ENCODE results near the gene BNIP1.
"Not testable (repeated sequence)": the region's sequence is repeated elsewhere in the genome, so short reads cannot be mapped to it uniquely, and the experiment has no call there.

BNIP1 gene

GRCh38 chr5:173152547-173152946 is 8.2 kb downstream of the BNIP1 start:
- DNase-seq: no peak
- H3K4me1 Mint-ChIP-seq: no peaks in the 10 kb centered on the region
- no peak overlapping the region for H3K27ac Mint-ChIP-seq
- H3K4me3 Mint-ChIP-seq: no peak overlapping the region
- no peaks in the 10 kb centered on the region for H3K9me3 Mint-ChIP-seq
- H3K27me3 Mint-ChIP-seq: no peaks in the 10 kb centered on the region
- no peak for ATAC-seq
- H3K36me3 Mint-ChIP-seq (ENCODE audit: low read depth): peaks cover 55% of the 10 kb centered on the region

GRCh38 chr5:173153842-173154241 is 9.5 kb downstream of the BNIP1 start:
- no peaks in the 10 kb centered on the region for H3K4me1 Mint-ChIP-seq
- no peaks in the 10 kb centered on the region for H3K27me3 Mint-ChIP-seq
- no peak overlapping the region for H3K27ac Mint-ChIP-seq
- H3K36me3 Mint-ChIP-seq (ENCODE audit: low read depth): peaks cover 52% of the 10 kb centered on the region
- no peak for DNase-seq
- ATAC-seq: no peak
- no peak overlapping the region for H3K4me3 Mint-ChIP-seq
- H3K9me3 Mint-ChIP-seq: no peaks in the 10 kb centered on the region

DNA sequence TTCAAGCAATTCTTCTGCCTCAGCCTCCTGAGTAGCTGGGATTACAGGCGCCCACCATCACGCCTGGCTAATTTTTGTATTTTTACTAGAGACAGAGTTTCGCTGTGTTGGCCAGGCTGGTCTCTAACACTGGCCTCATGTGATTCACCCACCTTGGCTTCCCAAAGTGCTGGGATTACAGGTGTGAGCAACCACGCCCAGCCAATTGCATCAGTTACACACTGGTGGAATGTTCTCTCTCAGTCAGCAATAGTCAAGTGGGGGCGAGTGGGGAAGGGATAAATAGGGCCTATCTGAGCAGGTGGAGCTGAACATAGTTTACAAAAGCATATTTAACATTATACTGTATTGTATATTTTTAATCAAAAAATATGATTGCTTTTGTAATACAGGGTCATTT is 10.3 kb downstream of the BNIP1 start:
- not testable (repeated sequence) for H3K4me1 Mint-ChIP-seq, H3K27ac Mint-ChIP-seq, H3K27me3 Mint-ChIP-seq, H3K9me3 Mint-ChIP-seq, DNase-seq, H3K4me3 Mint-ChIP-seq, ATAC-seq
- H3K36me3 Mint-ChIP-seq (ENCODE audit: low read depth): peaks cover 46% of the 10 kb centered on the region

GRCh38 chr5:173155912-173156311 is 11.6 kb downstream of the BNIP1 start:
- ATAC-seq (no peak), DNase-seq (no peak)
- Mint-ChIP-seq H3K27ac (no peak overlapping the region), H3K4me3 (no peak overlapping the region), H3K9me3 (no peaks in the 10 kb centered on the region), H3K36me3 (ENCODE audit: low read depth) (peaks cover 42% of the 10 kb centered on the region), H3K27me3 (no peaks in the 10 kb centered on the region), H3K4me1 (no peaks in the 10 kb centered on the region)

DNA sequence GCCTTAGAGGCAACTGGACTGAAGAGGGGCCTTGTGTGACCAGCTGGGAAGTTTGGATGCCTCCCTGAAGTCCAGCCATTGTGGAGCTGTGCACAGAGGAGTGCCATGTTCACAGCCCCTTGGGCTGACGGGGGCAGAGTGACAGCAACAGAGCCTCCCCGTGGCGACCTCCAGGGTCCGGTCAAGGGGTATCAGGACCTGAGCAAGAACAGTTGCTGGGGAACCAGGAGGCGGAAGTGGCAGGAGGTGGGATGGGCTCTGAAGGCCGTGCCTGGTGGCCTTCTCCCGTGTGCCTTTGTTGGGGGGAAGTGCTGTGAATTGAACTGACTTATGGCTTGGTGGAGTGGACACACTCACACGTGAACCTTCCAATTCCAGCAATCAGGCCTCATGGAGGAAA is 14.0 kb downstream of the BNIP1 start:
- H3K27ac Mint-ChIP-seq: no peak overlapping the region

DNA sequence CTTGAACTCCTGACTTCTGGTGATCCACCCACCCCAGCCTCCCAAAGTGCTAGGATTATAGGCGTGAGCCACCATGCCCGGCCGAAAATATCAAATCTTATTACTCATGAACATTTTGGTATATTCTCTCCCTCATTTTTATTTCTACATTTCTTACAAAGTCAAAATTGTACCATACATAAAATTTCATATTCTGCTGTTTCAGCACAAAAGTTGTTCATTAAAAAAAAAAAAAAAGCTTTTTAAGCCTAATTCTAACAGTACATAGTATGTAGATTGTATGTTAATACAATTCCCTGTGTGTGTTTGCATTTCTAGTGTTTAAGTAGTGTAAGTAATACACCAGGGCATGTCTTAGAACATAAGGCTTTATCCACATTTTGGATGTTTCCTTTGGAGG is 14.9 kb downstream of the BNIP1 start:
- Mint-ChIP-seq H3K36me3 (ENCODE audit: low read depth) (peaks cover 35% of the 10 kb centered on the region), H3K9me3 (no peaks in the 10 kb centered on the region), H3K4me3 (no peak overlapping the region), H3K4me1 (no peaks in the 10 kb centered on the region), H3K27ac (no peak overlapping the region), H3K27me3 (no peaks in the 10 kb centered on the region)
- DNase-seq: no peak
- no peak for ATAC-seq

More for the DNA sequence above, 14.0 kb downstream of the BNIP1 start:
- no peak for ATAC-seq
- DNase-seq: no peak
- Mint-ChIP-seq H3K27me3 (no peaks in the 10 kb centered on the region), H3K36me3 (ENCODE audit: low read depth) (peaks cover 34% of the 10 kb centered on the region), H3K4me1 (no peaks in the 10 kb centered on the region), H3K4me3 (no peak overlapping the region), H3K9me3 (no peaks in the 10 kb centered on the region)

- no peaks in the 10 kb centered on the region for H3K27me3 Mint-ChIP-seq
- no peak overlapping the region for H3K27ac Mint-ChIP-seq
- H3K4me3 Mint-ChIP-seq: no peak overlapping the region
- no peaks in the 10 kb centered on the region for H3K4me1 Mint-ChIP-seq
- no peaks in the 10 kb centered on the region for H3K9me3 Mint-ChIP-seq
- ATAC-seq (no peak), DNase-seq (no peak)
- H3K36me3 Mint-ChIP-seq (ENCODE audit: low read depth): peaks cover 29% of the 10 kb centered on the region
Measured at GRCh38 chr5:173161148-173161547, 16.8 kb downstream of the BNIP1 start.

- no peaks in the 10 kb centered on the region for H3K27me3 Mint-ChIP-seq
- H3K4me3 Mint-ChIP-seq: no peak overlapping the region
- H3K9me3 Mint-ChIP-seq: no peaks in the 10 kb centered on the region
- H3K4me1 Mint-ChIP-seq: no peaks in the 10 kb centered on the region
- H3K36me3 Mint-ChIP-seq (ENCODE audit: low read depth): peaks cover 20% of the 10 kb centered on the region
- DNase-seq: no peak
- no peak overlapping the region for H3K27ac Mint-ChIP-seq
- ATAC-seq: no peak
Measured at GRCh38 chr5:173163219-173163618, 18.9 kb downstream of the BNIP1 start.

DNA sequence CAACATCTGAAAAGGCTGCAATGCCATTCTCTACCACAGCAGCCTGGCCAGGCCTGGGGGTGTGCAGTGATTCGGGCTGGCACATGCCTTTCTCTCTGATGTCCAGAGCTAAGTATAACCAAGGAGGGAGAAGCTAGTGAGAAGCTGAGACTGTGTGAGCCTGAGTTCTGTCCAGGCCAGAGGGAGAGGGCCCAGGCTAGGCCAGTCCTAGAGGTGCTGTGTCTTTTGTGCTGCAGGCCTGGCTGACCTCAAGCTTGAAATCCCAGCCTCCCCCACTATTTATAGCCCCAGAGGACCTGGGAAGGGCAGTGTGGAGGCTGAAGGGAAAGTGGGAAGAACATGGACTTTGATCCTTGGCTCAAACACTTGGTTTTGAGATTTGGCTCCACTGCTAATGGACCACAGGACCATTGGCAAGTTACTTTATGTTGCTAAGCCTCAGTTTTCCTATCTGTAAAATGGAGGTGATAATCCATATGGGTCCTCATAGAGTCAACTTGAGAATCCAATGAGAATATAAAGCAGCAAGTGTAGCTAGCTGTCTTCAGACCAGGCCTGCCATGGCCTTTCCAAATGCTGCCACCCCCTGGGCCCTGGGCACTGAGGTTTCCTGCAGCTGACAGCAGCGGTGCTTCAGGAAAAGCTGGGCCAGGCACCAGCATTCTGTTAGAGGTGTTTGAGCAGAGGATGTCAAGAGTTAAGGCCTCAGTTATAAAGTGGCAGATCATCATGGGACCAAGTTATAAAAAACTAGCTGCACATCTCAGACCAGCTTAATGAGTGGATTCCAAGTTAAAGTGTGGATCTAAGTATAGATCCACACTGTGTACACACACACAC is 21.1 kb downstream of the BNIP1 start:
- no peaks in the 10 kb centered on the region for H3K9me3 Mint-ChIP-seq
- no peaks in the 10 kb centered on the region for H3K4me1 Mint-ChIP-seq
- H3K27ac Mint-ChIP-seq: no peak overlapping the region
- no peak overlapping the region for H3K4me3 Mint-ChIP-seq
- H3K27me3 Mint-ChIP-seq: no peaks in the 10 kb centered on the region
- DNase-seq: no peak
- peaks cover 16% of the 10 kb centered on the region for H3K36me3 Mint-ChIP-seq (ENCODE audit: low read depth)
- ATAC-seq: no peak

- ATAC-seq (no peak), DNase-seq (no peak)
- no peaks in the 10 kb centered on the region for H3K27me3 Mint-ChIP-seq
- H3K4me1 Mint-ChIP-seq: no peaks in the 10 kb centered on the region
- H3K4me3 Mint-ChIP-seq: no peak overlapping the region
- no peaks in the 10 kb centered on the region for H3K9me3 Mint-ChIP-seq
- H3K36me3 Mint-ChIP-seq (ENCODE audit: low read depth): no peaks in the 10 kb centered on the region
- H3K27ac Mint-ChIP-seq: no peak overlapping the region
Measured at GRCh38 chr5:173172166-173172565, 27.8 kb downstream of the BNIP1 start.

DNA sequence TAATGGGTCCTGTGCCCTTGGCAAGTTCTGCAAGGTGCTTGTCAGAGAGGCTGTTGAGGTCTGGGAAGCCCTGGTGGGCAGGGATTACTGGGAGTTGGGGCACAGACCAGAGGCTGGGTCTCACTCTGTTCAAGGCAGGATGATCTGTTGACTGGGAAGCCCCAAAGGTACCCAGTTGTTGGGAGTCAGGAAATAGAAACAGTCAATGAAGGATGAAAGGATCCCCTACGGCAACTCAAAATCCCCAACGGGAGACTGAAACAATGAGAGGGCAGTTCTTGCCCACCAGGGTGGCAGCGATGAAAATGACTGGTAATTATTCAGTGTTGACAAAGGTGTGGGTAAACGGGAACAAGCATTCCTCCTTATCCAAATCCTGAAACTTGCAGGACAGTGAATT is 31.2 kb downstream of the BNIP1 start:
- H3K27me3 Mint-ChIP-seq: no peaks in the 10 kb centered on the region
- peaks cover 8% of the 10 kb centered on the region for H3K9me3 Mint-ChIP-seq
- DNase-seq: no peak
- H3K36me3 Mint-ChIP-seq (ENCODE audit: low read depth): peaks cover 3% of the 10 kb centered on the region
- no peak for ATAC-seq
- H3K4me1 Mint-ChIP-seq: no peaks in the 10 kb centered on the region
- H3K27ac Mint-ChIP-seq: no peak overlapping the region
- H3K4me3 Mint-ChIP-seq: no peak overlapping the region

- Mint-ChIP-seq H3K4me1 (no peaks in the 10 kb centered on the region), H3K36me3 (ENCODE audit: low read depth) (peaks cover 3% of the 10 kb centered on the region), H3K4me3 (no peak overlapping the region), H3K9me3 (peaks cover 8% of the 10 kb centered on the region), H3K27me3 (no peaks in the 10 kb centered on the region), H3K27ac (no peak overlapping the region)
- ATAC-seq (no peak), DNase-seq (no peak)
Measured at GRCh38 chr5:173178369-173178910, 34.1 kb downstream of the BNIP1 start.

GRCh38 chr5:173180331-173180730 is 36.0 kb downstream of the BNIP1 start:
- H3K27ac Mint-ChIP-seq: no peak overlapping the region
- no peaks in the 10 kb centered on the region for H3K4me1 Mint-ChIP-seq
- H3K9me3 Mint-ChIP-seq: peaks cover 8% of the 10 kb centered on the region
- DNase-seq: no peak
- H3K4me3 Mint-ChIP-seq: no peak overlapping the region
- H3K36me3 Mint-ChIP-seq (ENCODE audit: low read depth): peaks cover 3% of the 10 kb centered on the region
- H3K27me3 Mint-ChIP-seq: no peaks in the 10 kb centered on the region
- no peak for ATAC-seq

DNA sequence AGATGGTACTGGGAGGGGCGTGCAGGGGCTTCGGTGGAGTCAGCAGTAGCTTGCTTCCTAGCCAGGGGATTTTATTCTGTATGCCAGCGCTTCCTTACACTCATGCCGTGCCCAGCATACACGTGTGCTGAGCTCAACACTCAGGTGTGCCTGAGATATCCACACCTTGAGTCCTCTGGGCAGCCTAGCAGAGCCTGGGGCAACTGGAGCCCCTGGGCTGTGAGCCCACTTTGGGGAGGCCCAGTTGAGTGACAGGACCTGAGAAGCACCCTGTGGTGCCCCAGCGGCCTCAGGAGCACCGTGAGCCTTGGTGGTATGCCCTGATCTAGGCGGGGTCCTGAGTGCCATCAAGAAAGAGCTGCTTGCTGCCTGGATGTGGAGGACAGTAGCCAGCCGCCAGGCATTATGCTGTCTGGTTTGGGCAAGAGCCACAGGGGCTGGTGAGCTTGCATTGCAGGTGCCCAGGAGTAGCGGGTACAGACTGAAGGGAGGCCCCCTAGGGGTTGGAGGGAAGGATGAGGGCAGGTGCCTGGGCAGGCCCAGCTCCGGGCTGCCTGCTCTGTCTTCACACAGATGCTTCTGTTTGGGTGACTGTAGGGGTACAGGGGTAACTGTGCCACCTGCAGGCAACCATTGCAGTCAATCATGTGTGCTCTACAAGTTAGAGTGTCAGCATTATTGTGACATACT is 42.9 kb downstream of the BNIP1 start:
- Mint-ChIP-seq H3K36me3 (ENCODE audit: low read depth) (no peaks in the 10 kb centered on the region), H3K9me3 (no peaks in the 10 kb centered on the region), H3K4me3 (no peak overlapping the region), H3K27ac (no peak overlapping the region), H3K4me1 (no peaks in the 10 kb centered on the region), H3K27me3 (no peaks in the 10 kb centered on the region)
- DNase-seq (no peak), ATAC-seq (peak; percentile 79)

- H3K4me1 Mint-ChIP-seq: no peaks in the 10 kb centered on the region
- H3K27me3 Mint-ChIP-seq: no peaks in the 10 kb centered on the region
- H3K36me3 Mint-ChIP-seq (ENCODE audit: low read depth): no peaks in the 10 kb centered on the region
- no peak overlapping the region for H3K4me3 Mint-ChIP-seq
- ATAC-seq (no peak), DNase-seq (no peak)
- H3K9me3 Mint-ChIP-seq: no peaks in the 10 kb centered on the region
- H3K27ac Mint-ChIP-seq: no peak overlapping the region
Measured at GRCh38 chr5:173188280-173188679, 43.9 kb downstream of the BNIP1 start.
